HG03571 (cell line): Measurements from ENCODE around the gene RAB3GAP2.
"Not testable (repeated sequence)": the region's sequence is repeated elsewhere in the genome, so short reads cannot be mapped to it uniquely, and the experiment has no call there.

Experiments
- ATAC-seq: cut with Tn5 transposase; IDR thresholded peaks from one replicate; pipeline ENCODE4 v1.9.1; 2021; ENCODE audit not compliant: unreplicated experiment

RAB3GAP2 gene

DNA sequence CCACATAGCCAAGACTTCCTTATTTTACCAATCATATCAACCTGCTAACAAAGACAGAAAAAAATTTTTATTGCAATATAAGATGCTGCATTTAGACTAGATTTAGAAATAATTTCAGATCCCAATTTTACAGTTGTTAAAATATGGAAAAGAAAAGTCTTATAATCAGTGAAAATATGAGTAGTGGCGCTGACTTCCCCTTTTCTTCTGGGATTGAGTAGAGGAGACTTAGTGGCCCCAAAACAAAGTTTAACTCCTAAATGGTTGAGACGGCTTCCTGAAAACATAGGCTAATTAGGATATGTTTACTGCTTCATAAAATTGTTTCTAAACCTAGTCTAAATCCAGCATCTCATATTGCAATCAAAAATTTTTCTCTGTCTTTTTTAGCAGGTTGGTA, 68.4 kb downstream of the RAB3GAP2 start:
- no peak for ATAC-seq

DNA sequence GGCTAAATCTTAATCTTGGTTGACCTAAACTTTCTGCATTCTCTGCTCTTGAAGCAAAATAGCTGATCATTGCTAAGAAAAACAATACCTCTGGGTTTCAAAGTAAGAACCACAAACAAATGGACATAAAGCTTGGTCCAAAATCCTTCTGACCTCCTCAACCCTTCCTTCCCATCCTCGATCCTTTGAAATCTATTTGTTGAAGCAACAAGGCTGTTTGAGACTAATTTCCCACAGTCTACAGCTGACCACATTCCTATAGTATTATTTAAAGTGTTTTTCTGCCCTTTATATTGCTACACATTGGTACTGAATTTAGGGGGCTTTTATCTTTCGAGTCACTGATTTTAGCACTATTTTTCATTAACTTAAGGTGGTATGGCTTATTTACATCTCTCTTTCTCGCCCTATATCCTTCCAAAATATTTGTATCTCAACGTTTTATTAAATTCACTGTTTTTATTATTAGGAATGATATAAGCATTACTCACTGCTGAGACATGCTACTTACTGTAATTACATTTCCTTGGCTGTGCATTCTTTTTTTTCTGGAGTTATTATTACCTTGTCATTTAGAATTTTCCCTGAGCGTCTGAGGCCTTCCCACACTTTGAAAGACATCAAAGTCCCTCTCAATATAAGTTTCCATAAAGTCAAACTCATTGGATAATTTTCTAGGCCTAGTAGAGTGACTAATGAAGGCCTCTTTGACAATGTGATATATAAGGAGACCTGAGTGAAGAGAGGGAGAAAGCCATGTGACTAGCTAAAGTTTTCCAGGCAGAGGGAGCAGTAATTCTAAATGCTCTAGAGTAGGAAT, 73.9 kb downstream of the RAB3GAP2 start:
- no peak for ATAC-seq

DNA sequence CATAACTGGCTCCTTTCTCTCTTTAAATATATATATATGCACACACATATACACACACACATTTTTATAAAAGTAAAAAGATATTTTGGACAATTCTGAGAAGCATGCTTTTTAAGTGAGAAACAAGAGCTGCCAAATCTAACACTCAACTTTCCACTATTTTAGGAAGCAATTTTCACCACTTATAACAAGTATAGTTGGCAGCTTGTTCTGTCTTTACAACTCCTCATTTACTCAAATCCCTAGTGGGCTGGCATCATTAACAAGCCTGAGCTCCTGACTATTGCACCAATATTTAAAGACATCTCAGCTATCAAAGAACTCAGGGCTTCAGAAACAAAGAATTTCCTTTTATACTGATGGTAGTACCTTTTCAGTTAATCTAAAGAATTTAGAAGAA, 76.6 kb downstream of the RAB3GAP2 start:
- no peak for ATAC-seq

DNA sequence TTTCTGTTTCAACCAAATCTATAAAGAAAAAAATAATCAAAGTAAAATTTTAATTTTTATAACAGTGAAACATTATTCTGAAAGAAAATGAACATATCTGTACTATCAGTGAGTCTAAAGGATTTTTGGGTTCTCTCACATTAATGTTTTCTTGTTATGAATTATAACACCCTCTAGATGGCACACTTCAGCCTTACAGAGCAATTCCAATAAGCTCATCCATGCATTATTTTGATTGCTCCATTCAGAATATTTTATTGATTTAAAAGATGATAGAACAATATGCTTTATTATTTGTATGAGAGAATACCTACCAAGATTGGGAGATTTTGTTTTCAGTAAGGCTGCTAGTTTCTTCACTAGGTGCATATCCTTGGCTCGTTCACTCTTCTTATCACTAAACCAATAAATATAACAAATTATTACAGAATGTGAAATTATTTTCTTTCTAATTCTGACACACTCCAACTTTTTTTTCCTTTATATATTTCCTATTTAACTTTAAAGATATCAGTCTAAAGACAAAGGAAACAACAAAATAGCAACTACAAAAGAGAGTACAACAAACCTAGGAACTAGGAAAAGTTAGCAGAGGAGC, 82.4 kb downstream of the RAB3GAP2 start:
- ATAC-seq: no peak

DNA sequence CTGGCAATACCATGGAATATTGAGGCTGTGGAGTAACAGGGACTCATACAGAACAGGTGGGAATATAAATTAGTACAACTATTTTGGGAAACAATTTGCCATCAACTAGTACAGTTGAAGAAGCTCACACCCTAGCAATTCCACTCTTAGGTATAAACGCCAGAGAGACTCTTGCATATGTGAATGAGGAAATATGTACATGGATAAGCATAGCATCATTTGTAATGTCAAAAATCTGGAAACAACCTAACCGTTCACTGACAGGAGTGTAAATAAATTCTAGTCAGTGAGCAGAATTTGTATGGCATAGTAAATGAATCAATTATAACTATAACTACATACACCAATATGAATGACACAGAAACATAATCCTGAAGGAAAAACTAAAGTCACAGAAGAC, 83.7 kb downstream of the RAB3GAP2 start:
- ATAC-seq: no peak

DNA sequence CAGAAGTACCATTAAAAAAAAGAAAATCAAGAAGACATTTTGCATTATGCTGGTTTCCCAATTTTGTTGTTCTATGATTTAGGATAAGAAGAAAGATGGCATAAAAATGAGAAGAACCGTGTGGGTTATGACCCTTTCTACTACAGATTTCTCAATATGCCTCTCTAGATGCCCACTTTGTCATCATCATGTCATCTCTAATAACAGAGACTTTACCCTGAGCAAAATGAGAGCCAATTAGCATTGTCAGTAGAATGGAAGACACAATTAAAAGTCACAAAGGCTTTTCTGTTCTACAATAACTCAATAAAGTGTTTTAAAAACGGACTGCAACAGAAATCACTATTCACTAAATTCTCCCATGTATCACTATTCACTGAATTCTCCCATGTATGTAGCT, 85.5 kb downstream of the RAB3GAP2 start:
- no peak for ATAC-seq

DNA sequence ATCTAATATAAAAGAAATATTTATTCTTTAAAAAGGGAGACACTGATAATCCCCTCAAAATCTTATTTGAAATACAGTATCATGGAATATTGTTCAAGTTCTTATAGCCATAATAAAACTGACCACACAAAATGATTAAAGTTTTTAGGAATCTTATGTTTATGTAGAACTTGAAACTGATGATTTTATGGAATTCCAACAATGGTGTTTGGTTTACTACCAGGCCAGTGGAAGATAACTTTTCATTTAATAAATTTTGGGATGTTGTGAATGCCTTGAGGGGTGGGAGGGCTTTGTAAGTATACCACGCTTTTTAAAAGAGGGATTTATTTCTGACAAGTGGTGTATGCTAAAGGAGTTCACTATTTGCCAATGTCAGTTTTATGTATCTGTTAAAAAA, 87.7 kb downstream of the RAB3GAP2 start:
- ATAC-seq: no peak

DNA sequence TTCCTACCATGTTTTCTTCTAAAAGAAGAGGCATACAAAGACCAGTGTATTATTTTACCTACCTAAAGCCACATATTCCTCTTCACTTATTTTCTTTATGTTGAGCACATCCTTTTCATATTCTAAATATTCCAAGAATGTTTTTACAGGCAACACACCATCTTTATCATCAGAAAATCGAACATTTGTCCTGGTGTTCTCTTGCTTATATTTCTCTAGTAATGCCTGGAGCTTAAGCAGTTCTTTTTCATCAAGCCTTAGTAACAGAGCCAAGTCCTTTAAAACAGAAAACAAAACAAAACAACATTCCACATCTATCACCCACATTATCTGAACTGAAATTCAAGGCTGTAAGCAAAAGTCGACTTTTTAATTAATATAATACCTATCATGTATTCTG, 89.6 kb downstream of the RAB3GAP2 start:
- ATAC-seq: no peak

DNA sequence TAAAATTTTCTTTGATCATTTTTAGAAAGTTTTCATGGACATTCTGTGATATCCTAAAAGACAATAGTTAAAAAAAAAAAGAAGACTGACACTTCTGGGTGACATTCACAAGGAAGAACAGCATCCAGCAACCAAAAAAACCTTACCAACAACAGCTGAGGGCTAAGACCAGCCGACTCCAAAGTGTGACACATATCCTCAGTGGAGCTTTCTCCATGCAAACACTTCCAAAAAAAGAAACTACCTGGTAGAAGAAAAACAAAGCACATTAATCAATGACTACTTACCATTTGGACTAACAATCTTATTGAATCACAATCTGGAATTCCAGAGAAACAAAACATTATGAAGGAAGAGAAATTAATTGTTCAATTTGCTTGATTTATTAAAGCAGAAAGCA, 90.1 kb downstream of the RAB3GAP2 start:
- ATAC-seq: no peak

DNA sequence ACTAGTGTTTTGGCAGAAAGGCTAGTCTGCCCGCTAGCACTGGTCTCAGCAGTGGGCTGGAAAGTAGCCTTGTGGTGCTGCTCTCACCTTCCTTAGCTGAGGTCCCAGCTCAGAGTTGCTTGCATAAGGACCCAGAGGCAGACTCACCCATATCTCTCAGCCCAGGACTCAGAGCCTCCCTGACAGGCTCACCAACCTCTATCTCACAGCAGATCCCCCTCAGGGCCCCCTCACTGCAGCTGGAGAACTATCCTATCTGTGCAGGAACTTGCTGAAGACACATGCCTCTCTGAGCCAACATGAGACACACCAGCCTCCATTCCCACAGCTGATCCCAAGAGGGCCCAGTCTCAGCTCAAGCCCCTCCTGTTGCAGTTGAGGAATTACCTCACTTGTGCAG, 95.7 kb downstream of the RAB3GAP2 start:
- ATAC-seq: no peak

DNA sequence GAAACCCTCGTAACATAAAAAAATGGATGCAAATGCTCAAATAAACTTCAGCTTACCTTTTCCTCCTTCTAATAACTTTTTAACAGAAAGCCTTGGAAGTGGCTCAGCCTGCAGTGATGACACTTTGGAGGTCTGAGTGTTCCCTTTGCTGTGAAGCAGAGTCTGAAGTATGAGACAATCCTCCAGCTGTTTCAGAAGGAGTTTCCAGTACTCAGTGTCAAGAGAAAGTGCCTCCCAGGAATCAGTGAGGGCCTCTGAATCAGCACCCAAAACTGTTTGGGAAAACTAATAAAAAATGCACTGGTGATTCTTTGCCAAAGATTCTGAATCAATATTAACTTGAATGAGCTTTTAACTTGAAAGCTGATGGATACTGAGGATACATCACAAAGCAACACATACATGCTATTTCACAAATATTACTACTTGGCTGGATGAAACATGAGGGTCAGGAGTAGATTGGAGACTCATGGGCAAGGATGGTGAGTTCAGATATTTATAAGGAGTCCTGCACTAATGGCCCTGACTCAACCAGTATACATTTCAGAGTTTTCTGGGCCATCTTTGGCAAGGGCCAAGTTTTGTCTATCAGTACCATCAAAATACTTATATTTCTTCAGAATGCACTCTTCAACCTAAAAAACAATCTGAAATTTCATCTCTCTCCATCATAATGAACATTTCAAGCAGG, 101.3 kb downstream of the RAB3GAP2 start:
- no peak for ATAC-seq

DNA sequence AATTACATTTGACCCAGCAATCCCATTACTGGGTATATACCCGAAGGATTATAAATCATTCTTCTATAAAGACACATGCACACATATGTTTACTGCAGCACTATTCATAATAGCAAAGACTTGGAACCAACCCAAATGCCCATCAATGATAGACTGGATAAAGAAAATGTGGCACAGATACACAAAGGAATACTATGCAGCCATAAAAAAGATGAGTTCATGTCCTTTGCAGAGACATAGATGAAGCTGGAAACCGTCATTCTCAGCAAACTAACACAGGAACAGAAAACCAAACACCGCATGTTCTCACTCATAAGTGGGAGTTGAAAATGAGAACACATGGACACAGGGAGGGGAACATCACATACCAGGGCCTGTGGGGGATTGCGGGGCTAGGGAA, 102.4 kb downstream of the RAB3GAP2 start:
- not testable (repeated sequence) for ATAC-seq

DNA sequence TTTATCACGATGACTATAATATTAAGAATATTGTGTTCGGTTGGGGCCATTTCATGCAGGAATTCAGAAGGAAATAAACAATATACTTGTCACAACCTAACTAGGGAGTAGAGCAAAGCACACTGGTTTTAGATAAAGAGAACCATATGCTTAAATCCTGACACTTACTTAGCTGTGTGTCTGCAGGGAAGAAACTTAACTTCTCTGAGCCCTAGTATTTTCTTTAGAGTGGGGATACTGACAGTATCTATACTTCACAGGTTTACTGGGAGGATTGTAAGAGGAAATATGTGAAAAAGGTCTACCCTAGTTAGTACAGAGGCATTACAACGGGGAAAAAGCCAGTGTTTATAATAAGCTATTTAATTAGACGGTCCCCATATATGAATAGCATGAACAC, 105.4 kb downstream of the RAB3GAP2 start:
- ATAC-seq: no peak

DNA sequence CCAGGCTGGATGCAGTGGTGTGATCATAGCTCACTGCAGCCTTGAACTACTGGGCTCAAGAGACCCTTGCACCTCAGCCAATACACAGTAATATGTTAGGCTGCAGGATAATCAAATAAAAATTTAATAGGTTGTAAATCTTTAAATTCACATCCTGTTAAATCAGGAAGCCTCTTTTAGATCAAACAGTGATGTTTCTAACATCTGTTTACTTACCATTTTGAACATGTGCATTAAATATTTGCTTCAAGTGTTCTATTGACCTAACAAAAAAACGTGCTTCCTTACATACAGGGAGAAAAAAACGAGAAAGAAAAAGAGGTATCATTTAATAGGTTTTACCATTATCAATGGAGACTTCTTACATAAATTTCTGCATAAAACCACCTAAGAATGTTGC, 107.7 kb downstream of the RAB3GAP2 start:
- ATAC-seq: no peak

DNA sequence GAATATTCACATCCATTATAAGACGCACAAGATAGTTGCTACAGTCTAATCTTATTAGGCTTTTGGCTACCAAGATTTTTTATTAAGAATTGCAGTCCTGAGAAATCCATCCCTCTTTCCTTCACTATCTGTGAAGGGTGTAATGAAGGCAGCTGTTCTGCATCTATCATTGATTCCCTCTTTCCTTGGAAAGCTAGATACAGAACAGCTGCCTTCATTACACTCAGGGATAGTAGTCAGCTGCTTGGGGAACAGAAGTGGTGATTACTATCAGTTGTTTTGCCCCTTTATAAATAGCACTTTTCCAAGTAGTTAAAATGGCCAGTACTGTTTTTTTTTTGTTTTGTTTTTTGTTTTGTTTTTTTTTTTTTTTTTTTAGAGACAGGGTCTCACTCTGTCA, 108.1 kb downstream of the RAB3GAP2 start:
- ATAC-seq: no peak

DNA sequence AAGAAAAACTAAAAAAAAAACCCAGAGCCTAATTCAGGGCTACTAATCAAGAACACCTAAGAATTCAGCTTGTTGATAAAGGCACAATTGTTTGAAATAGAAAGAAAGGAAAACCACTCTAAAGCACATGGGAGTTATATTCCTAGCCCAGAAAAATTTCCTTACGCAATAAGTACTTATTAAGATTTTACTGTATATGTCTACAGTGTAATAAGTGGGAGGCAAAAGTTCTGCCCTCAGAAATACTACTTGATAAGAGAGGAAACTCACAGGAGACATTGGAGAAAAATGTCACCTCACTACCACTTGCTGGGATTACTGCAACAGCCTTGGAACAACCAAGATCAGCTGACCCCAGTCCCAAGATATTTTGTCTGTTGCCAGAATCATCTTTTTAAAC, 112.2 kb downstream of the RAB3GAP2 start:
- no peak for ATAC-seq

DNA sequence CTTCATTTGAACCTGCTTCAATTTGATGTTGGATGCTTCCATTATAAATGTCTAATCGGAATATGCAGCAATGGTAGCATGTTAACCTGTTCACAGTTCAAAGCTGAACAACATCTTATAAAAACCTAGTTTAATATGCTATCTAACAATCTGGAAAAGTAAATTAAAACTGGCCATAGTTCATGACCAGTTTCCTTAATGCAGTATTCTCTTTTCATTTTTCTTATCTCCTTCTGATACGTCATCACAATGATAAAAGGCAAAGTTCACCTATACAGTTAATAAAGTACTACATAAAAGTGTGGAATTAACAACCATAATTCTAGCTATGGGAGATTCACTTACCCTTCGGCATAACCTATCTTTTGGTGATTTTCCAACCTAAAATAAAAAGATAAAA, 113.2 kb downstream of the RAB3GAP2 start:
- no peak for ATAC-seq

DNA sequence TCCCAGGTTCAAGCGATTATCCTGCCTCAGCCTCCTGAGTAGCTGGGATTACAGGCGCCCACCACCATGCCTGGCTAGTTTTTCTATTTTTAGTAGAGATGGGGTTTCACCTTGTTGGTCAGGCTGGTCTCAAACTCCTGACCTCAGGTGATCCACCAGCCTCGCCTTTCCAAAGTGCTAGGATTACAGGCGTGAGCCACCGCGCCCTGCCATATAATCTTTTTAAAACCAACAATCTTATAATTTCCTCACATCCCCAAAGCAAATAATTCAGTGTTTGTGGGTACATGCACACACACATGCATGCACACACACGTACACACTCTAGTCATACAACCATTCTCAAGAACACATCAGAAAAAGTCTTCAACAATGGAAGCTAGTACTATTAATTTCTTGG, 113.7 kb downstream of the RAB3GAP2 start:
- ATAC-seq: not testable (repeated sequence)

DNA sequence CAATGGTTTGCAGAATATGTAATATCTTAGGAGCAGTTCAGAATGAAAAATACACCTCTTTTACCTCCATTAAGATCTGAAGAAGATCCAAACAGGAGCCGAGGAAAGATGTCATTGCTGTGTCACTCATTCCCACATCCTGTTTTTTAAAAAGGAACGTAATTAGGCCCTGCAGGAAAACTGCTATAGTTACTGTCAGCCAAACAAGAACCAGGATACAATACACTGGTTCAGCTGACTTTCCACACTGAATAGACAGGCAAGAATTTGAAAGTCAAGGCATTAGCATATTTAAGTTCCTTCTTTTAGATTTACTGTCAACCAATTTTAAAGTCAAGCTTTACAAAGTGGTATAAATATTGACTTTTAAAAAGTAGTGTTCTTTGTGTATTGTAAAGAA, 114.5 kb downstream of the RAB3GAP2 start:
- no peak for ATAC-seq

DNA sequence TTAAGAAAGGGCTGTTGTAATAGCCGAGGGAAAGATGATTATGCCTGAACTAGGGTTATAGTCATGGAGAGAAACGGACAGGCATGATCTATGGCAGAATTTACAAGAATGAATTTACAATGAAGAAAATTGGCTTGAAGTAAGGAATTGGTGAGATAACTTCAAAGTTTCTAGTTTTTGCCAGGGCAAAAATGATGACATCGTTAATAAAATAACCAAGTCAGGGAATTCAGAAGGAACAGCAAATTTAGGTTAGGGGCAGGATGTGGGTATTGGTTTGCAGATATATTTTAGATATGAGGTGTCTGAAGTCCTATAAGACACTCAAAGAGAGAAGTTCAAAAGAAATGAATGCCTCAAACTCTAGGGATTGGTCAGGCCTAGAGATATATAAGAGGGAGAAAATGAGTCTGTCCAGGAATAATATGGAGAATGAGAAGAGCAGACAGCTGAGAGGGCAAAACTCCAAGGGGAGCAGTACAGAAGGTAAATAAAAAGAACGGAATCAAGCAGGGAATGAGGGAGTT, 115.6 kb downstream of the RAB3GAP2 start:
- no peak for ATAC-seq

DNA sequence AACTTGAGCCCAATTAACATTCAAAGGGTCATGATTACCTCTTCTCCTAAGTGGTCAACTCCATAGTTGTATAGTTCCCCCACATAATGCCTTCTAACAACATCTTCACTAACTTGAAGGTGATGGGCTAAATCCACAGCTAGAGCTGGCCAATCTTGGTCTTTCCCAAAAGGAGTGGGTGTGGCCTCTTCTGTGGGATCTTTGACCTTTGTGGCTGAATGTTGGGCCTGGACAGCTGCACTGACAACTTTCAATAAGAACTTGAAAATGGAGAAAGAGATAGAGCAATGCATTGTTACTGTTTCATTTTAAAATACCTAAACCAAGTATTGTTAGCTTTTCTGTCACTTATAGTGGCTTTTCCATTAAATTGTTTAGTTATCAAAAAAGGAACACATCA, 119.1 kb downstream of the RAB3GAP2 start:
- ATAC-seq: no peak

DNA sequence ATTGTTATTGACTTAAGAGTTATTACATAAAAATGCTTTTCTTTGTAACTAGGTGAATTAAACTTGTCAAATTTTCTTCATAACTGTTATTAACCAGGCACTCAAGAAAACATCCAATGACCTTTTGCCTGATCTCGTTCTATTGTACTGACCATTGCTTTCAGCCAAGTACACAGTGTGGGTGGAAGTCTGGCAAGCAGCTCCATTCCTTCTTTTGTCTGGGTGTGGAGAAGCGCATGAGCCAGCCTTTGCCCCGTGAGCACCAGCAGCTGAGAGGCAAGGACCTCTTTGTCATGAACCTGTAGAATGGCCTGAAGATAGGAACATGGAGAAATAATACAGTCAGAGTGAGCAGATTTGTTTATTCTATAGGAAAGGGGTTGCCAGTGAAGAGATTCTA, 120.8 kb downstream of the RAB3GAP2 start:
- ATAC-seq: no peak
